ENCODE data around the gene ANKRD40.

ANKRD40 gene

GRCh38 chr17:50645748-50646682, 61.7 kb downstream of the ANKRD40 start:
- DNase-seq: no peak
